H9 (cell line): ENCODE data around the gene PTPRN2. TPM values are rescaled to one million over a fixed set of nuclear protein-coding genes. Genes with fewer than 3 reads are reported as not detected.

ENCODE experiments used
- DNase-seq: peaks from one replicate; pipeline ENCODE4 v3.0.0-alpha.2; 2017
- H2AFZ ChIP-seq: one replicate; pipeline ENCODE4 v1.6.1; 2013; ENCODE audit warnings: mild to moderate bottlenecking, low read length, control low read depth, moderate library complexity
- H2AK5ac ChIP-seq: 2 replicates; pipeline ENCODE4 v1.6.1; 2013; ENCODE audit warnings: low read length, control low read depth, mixed read lengths; ENCODE audit not compliant: insufficient read length
- H2BK120ac ChIP-seq: one replicate; pipeline ENCODE4 v1.6.1; 2013; ENCODE audit warnings: low read depth, mild to moderate bottlenecking, low read length, control low read depth, inconsistent platforms; ENCODE audit not compliant: poor library complexity, severe bottlenecking
- H2BK12ac ChIP-seq: 2 replicates; pipeline ENCODE4 v1.6.1; 2013; ENCODE audit warnings: low read length, control low read depth, mixed read lengths, low read depth; ENCODE audit not compliant: insufficient read length
- H2BK15ac ChIP-seq: 2 replicates; pipeline ENCODE4 v1.6.1; 2013; ENCODE audit warnings: low read depth, low read length, control low read depth
- H2BK20ac ChIP-seq: one replicate; pipeline ENCODE4 v1.6.1; 2013; ENCODE audit warnings: low read depth, mild to moderate bottlenecking, low read length, control low read depth, inconsistent platforms; ENCODE audit not compliant: poor library complexity, severe bottlenecking
- H2BK5ac ChIP-seq: 2 replicates; pipeline ENCODE4 v1.6.1; 2013; ENCODE audit warnings: low read length, control low read depth, mixed read lengths; ENCODE audit not compliant: insufficient read length
- H3K14ac ChIP-seq: 2 replicates; pipeline ENCODE4 v1.6.1; 2013; ENCODE audit warnings: low read length, control low read depth; ENCODE audit not compliant: insufficient read depth
- H3K18ac ChIP-seq: 2 replicates; pipeline ENCODE4 v1.6.1; 2013; ENCODE audit warnings: low read depth, mild to moderate bottlenecking, mixed read lengths, low read length, control low read depth; ENCODE audit not compliant: insufficient read length
- H3K23ac ChIP-seq: 2 replicates; pipeline ENCODE4 v1.6.1; 2013; ENCODE audit warnings: low read length, control low read depth, mixed read lengths, low read depth; ENCODE audit not compliant: insufficient read length
- H3K23me2 ChIP-seq: 2 replicates; pipeline ENCODE4 v1.6.1; 2013; ENCODE audit warnings: low read depth, mild to moderate bottlenecking, mixed read lengths, low read length, control low read depth; ENCODE audit not compliant: insufficient read length, poor library complexity, severe bottlenecking
- H3K27ac ChIP-seq: 2 replicates; pipeline ENCODE4 v1.5.1; 2013; ENCODE audit warnings: low read length, control low read depth, mixed read lengths, low read depth; ENCODE audit not compliant: insufficient read length
- H3K27me3 ChIP-seq: 2 replicates; pipeline ENCODE4 v1.6.1; 2013; ENCODE audit warnings: low read length, control low read depth, inconsistent platforms; ENCODE audit not compliant: insufficient read depth
- H3K4ac ChIP-seq: 2 replicates; pipeline ENCODE4 v1.6.1; 2013; ENCODE audit warnings: low read depth, mild to moderate bottlenecking, control low read depth, inconsistent platforms, low read length, moderate library complexity
- H3K4me1 ChIP-seq: 2 replicates; pipeline ENCODE4 v1.6.1; 2013; ENCODE audit warnings: low read length, control low read depth, inconsistent platforms; ENCODE audit not compliant: insufficient read depth
- H3K4me2 ChIP-seq: 2 replicates; pipeline ENCODE4 v1.6.1; 2013; ENCODE audit warnings: low read length, control low read depth, mixed read lengths; ENCODE audit not compliant: insufficient read length, insufficient read depth
- H3K56ac ChIP-seq: 2 replicates; pipeline ENCODE4 v1.6.1; 2013; ENCODE audit warnings: low read depth, mild to moderate bottlenecking, mixed read lengths, low read length, control low read depth; ENCODE audit not compliant: insufficient read length
- H3K79me1 ChIP-seq: 2 replicates; pipeline ENCODE4 v1.6.1; 2013; ENCODE audit warnings: low read depth, mild to moderate bottlenecking, moderate library complexity, low read length, control low read depth, inconsistent platforms; ENCODE audit not compliant: insufficient read depth, poor library complexity, severe bottlenecking
- H3K79me2 ChIP-seq: 2 replicates; pipeline ENCODE4 v1.6.1; 2013; ENCODE audit warnings: low read length, control low read depth, inconsistent platforms; ENCODE audit not compliant: insufficient read depth
- H3K9ac ChIP-seq: 2 replicates; pipeline ENCODE4 v1.6.1; 2013; ENCODE audit warnings: low read length, control low read depth, mixed read lengths; ENCODE audit not compliant: insufficient read length; ENCODE audit errors: extremely low read depth
- H3K9me3 ChIP-seq: one replicate; pipeline ENCODE4 v1.6.1; 2013; ENCODE audit warnings: low read depth, low read length, inconsistent platforms; ENCODE audit not compliant: control insufficient read depth
- H3T11ph ChIP-seq: one replicate; pipeline ENCODE4 v1.6.1; 2013; ENCODE audit warnings: mild to moderate bottlenecking, low read length, control low read depth, inconsistent platforms
- H4K20me1 ChIP-seq: one replicate; pipeline ENCODE4 v1.6.1; 2013; ENCODE audit not compliant: control insufficient read depth, insufficient read length, insufficient read depth
- H4K5ac ChIP-seq: 2 replicates; pipeline ENCODE4 v1.6.1; 2013; ENCODE audit warnings: low read depth, mild to moderate bottlenecking, mixed read lengths, low read length, control low read depth; ENCODE audit not compliant: insufficient read length
- H4K8ac ChIP-seq: replicated peaks from 2 replicates; pipeline ENCODE4 v1.6.1; 2013; ENCODE audit warnings: low read length, control low read depth, mixed read lengths, low read depth; ENCODE audit not compliant: insufficient read length
- H4K91ac ChIP-seq: 2 replicates; pipeline ENCODE4 v1.6.1; 2013; ENCODE audit warnings: low read depth, mild to moderate bottlenecking, moderate library complexity, mixed read lengths, low read length, control low read depth; ENCODE audit not compliant: insufficient read length
- H3K27ac Mint-ChIP-seq, 3 experiments: 2 replicates in 2 of 3; 3 replicates in 1 of 3; pipeline ENCODE4 v1.8.0; 2020 to 2021; ENCODE audit warnings: mixed read lengths in 3 of 3, mild to moderate bottlenecking in 1 of 3, moderate library complexity in 1 of 3
- H3K27me3 Mint-ChIP-seq: 2 replicates; pipeline ENCODE4 v1.8.0; 2021; ENCODE audit warnings: low read depth, mild to moderate bottlenecking, moderate library complexity, mixed read lengths
- H3K36me3 Mint-ChIP-seq, 3 experiments: 2 replicates in 2 of 3; 3 replicates in 1 of 3; pipeline ENCODE4 v1.8.0; 2020 to 2021; ENCODE audit warnings: low read depth in 3 of 3, mixed read lengths in 3 of 3; ENCODE audit not compliant: insufficient read depth in 1 of 3
- H3K4me1 Mint-ChIP-seq, 2 experiments: 2 replicates each; pipeline ENCODE4 v1.8.0; 2020; ENCODE audit warnings: mixed read lengths in 2 of 2
- H3K4me3 Mint-ChIP-seq, 2 experiments: 2 replicates in 1 of 2; 3 replicates in 1 of 2; pipeline ENCODE4 v1.8.0; 2020 to 2021; ENCODE audit warnings: mild to moderate bottlenecking in 2 of 2, mixed read lengths in 2 of 2, moderate library complexity in 1 of 2
- H3K9me3 Mint-ChIP-seq, 2 experiments: 2 replicates in 1 of 2; 3 replicates in 1 of 2; pipeline ENCODE4 v1.8.0; 2020; ENCODE audit warnings: mild to moderate bottlenecking in 2 of 2, mixed read lengths in 2 of 2, moderate library complexity in 1 of 2
- CTCF ChIP-seq: fragments of 200-600 bp; sonication (generic); conservative IDR thresholded peaks from 3 replicates; pipeline ENCODE4 v1.8.0; 2021; ENCODE audit warnings: antibody characterized with exemption, mild to moderate bottlenecking
- WGBS: extraction: QIAGEN DNeasy Blood & Tissue Kit; methylation state at CpG from one replicate; pipeline ENCODE4 v1.1.7; 2013; ENCODE audit warnings: missing lambda C conversion rate, low lambda C conversion rate, mixed read lengths; ENCODE audit not compliant: insufficient read length; ENCODE audit errors: extremely low coverage; 5-methylcytosine and 5-hydroxymethylcytosine counted together
- total RNA-seq: library from RNA; stranded (reverse); gene quantifications from 2 replicates; pipeline ENCODE4 v1.2.1, GENCODE V29; 2021

PTPRN2 gene
- total RNA-seq, 1 experiment from 2014 or later, result 5.2 TPM

GRCh38 chr7:158174947-158175346 is 412.7 kb downstream of the PTPRN2 start:
- no peak overlapping the region for H3K18ac ChIP-seq
- TF ChIP-seq CTCF, result no peak
- H3K56ac ChIP-seq, result no peak overlapping the region
- no peak overlapping the region for H3T11ph ChIP-seq
- no peak overlapping the region for H2BK20ac ChIP-seq
- no peak overlapping the region for H4K8ac ChIP-seq
- H3K9me3 ChIP-seq, result peaks cover 26% of the 10 kb centered on the region
- H3K4me1 ChIP-seq, result no peaks in the 10 kb centered on the region
- no peak overlapping the region for H2BK15ac ChIP-seq
- Mint-ChIP-seq H3K9me3 (peaks cover 42 to 46% of the 10 kb centered on the region in 2 experiments), H3K27ac (no peak overlapping the region), H3K4me3 (no peak overlapping the region), H3K27me3 (peaks cover 9% of the 10 kb centered on the region), H3K36me3 (peaks cover 28 to 32% (median 32%) of the 10 kb centered on the region in 3 experiments), H3K4me1 (no peaks in the 10 kb centered on the region)
- no peak overlapping the region for H3K9ac ChIP-seq
- H4K5ac ChIP-seq, result no peak overlapping the region
- no peak overlapping the region for H3K27ac ChIP-seq
- H2BK120ac ChIP-seq, result no peak overlapping the region
- H4K91ac ChIP-seq, result no peak overlapping the region
- H3K23me2 ChIP-seq, result no peaks in the 10 kb centered on the region
- no peak overlapping the region for H2BK12ac ChIP-seq
- H3K23ac ChIP-seq, result no peak overlapping the region
- no peak overlapping the region for H3K14ac ChIP-seq
- H3K79me2 ChIP-seq, result no peaks in the 10 kb centered on the region; the same call in 1 of the 2 replicates
- no peak overlapping the region for H3K4ac ChIP-seq
- H2AK5ac ChIP-seq, result no peak overlapping the region
- no peaks in the 10 kb centered on the region for H3K27me3 ChIP-seq
- H3K4me2 ChIP-seq, result no peak overlapping the region
- H3K79me1 ChIP-seq, result no peaks in the 10 kb centered on the region
- no peak overlapping the region for H2AFZ ChIP-seq
- no peak for DNase-seq
- no CpG with 5 or more reads among the region's 12 CpGs for WGBS
- H2BK5ac ChIP-seq, result no peak overlapping the region
- no peaks in the 10 kb centered on the region for H4K20me1 ChIP-seq
